Neural cell (in vitro differentiated cells): ENCODE results near the gene PEX6. TPM values are rescaled to one million over a fixed set of nuclear protein-coding genes. Genes with fewer than 3 reads are reported as not detected.

Source experiments
- H2AFZ ChIP-seq: fragments of 200-600, 300-800 bp; sonication (generic), shearing (Covaris generic); 2 replicates; pipeline ENCODE4 v1.6.0; 2014; ENCODE audit warnings: low read depth, mild to moderate bottlenecking, antibody characterized with exemption, low read length, moderate library complexity
- H3F3A ChIP-seq: fragments of 200-600 bp; shearing (Covaris generic); 2 replicates; pipeline ENCODE4 v1.6.1; 2016; ENCODE audit warnings: mild to moderate bottlenecking, moderate library complexity, mixed read lengths, antibody characterized with exemption, low read length; ENCODE audit not compliant: insufficient read depth, poor library complexity, severe bottlenecking
- H3K27ac ChIP-seq: fragments of 200-600, 300-800 bp; sonication (generic), shearing (Covaris generic); 2 replicates; pipeline ENCODE4 v1.5.1; 2014; ENCODE audit warnings: mild to moderate bottlenecking, low read length, moderate library complexity
- H3K27me3 ChIP-seq: fragments of 300-800, 200-600 bp; sonication (generic), shearing (Covaris generic); 2 replicates; pipeline ENCODE4 v1.6.0; 2014; ENCODE audit warnings: mild to moderate bottlenecking, low read depth, low read length, moderate library complexity; ENCODE audit not compliant: insufficient read depth
- H3K36me3 ChIP-seq: fragments of 300-800, 200-600 bp; sonication (generic), shearing (Covaris generic); 2 replicates; pipeline ENCODE4 v1.5.1; 2014; ENCODE audit warnings: mild to moderate bottlenecking, antibody characterized with exemption, low read length, moderate library complexity; ENCODE audit not compliant: insufficient read depth
- H3K4me2 ChIP-seq: fragments of 300-800, 200-600 bp; sonication (generic), shearing (Covaris generic); 2 replicates; pipeline ENCODE4 v1.6.0; 2014; ENCODE audit warnings: mild to moderate bottlenecking, low read length
- H3K4me3 ChIP-seq: fragments of 300-800, 200-600 bp; sonication (generic), shearing (Covaris generic); 2 replicates; pipeline ENCODE4 v1.5.1; 2014; ENCODE audit warnings: mild to moderate bottlenecking, low read length, moderate library complexity
- H3K79me2 ChIP-seq: fragments of 200-600 bp; shearing (Covaris generic); replicated peaks from 2 replicates; pipeline ENCODE4 v1.6.0; 2014; ENCODE audit warnings: mild to moderate bottlenecking, low read length, moderate library complexity; ENCODE audit not compliant: insufficient read depth
- H3K9ac ChIP-seq: fragments of 300-800, 200-600 bp; sonication (generic), shearing (Covaris generic); 2 replicates; pipeline ENCODE4 v1.6.1; 2016; ENCODE audit warnings: mild to moderate bottlenecking, low read length, mixed read lengths
- H3K9me2 ChIP-seq: fragments of 200-600 bp; shearing (Covaris generic); 2 replicates; pipeline ENCODE4 v1.6.1; 2016; ENCODE audit warnings: mild to moderate bottlenecking, low read length, mixed read lengths; ENCODE audit not compliant: insufficient read depth
- H3K9me3 ChIP-seq: fragments of 200-600, 300-800 bp; sonication (generic), shearing (Covaris generic); 2 replicates; pipeline ENCODE4 v1.6.1; 2016; ENCODE audit warnings: mild to moderate bottlenecking, mixed run types, low read length, moderate library complexity, mixed read lengths
- H4K20me1 ChIP-seq: fragments of 200-600 bp; shearing (Covaris generic); 2 replicates; pipeline ENCODE4 v1.6.1; 2016; ENCODE audit warnings: mild to moderate bottlenecking, mixed run types; ENCODE audit not compliant: insufficient read depth
- EP300 ChIP-seq: fragments of 450-650 bp; conservative IDR thresholded peaks from 2 replicates; pipeline ENCODE4 v1.6.1; 2014; ENCODE audit warnings: antibody characterized with exemption, mild to moderate bottlenecking, moderate library complexity; ENCODE audit not compliant: poor library complexity, severe bottlenecking
- EZH2 ChIP-seq: fragments of 200-600, 300-800 bp; shearing (Covaris generic), sonication (generic); IDR thresholded peaks from 2 replicates; pipeline ENCODE4 v1.6.1; 2014; ENCODE audit warnings: antibody characterized with exemption, low read length, borderline replicate concordance, mild to moderate bottlenecking; ENCODE audit not compliant: insufficient read depth, poor library complexity, severe bottlenecking
- MXI1 ChIP-seq: fragments of 450-650 bp; conservative IDR thresholded peaks from 2 replicates; pipeline ENCODE4 v1.6.1; 2014; ENCODE audit warnings: antibody characterized with exemption, mild to moderate bottlenecking; ENCODE audit not compliant: poor library complexity, severe bottlenecking
- POLR2AphosphoS5 ChIP-seq: IDR thresholded peaks from 2 replicates; pipeline ENCODE4 v1.6.1; 2012
- SMC3 ChIP-seq: fragments of 450-650 bp; conservative IDR thresholded peaks from 2 replicates; pipeline ENCODE4 v1.6.1; 2014; ENCODE audit warnings: antibody characterized with exemption, mild to moderate bottlenecking, moderate library complexity; ENCODE audit not compliant: poor library complexity
- TAF1 ChIP-seq: IDR thresholded peaks from 2 replicates; pipeline ENCODE4 v1.6.1; 2012; ENCODE audit warnings: low read depth
- polyA plus RNA-seq: library from polyadenylated mRNA; depleted of rRNA; stranded (reverse); fragments of >200 nt; gene quantifications from 2 replicates; pipeline ENCODE4 v1.2.3, GENCODE V29; 2014
- TF ChIP-seq, protein P1 (sequence below): IDR thresholded peaks from 2 replicates; pipeline ENCODE4 v1.6.1; 2012; ENCODE audit warnings: borderline replicate concordance
- TF ChIP-seq, protein P2 (sequence below): fragments of 450-650 bp; IDR thresholded peaks from 2 replicates; pipeline ENCODE4 v1.5.1; 2014; ENCODE audit warnings: antibody characterized with exemption, mild to moderate bottlenecking, moderate library complexity; ENCODE audit not compliant: poor library complexity, severe bottlenecking

The PEX6 gene
- polyA plus RNA-seq, 1 donor from 2014 or later: 20.4 TPM

DNA sequence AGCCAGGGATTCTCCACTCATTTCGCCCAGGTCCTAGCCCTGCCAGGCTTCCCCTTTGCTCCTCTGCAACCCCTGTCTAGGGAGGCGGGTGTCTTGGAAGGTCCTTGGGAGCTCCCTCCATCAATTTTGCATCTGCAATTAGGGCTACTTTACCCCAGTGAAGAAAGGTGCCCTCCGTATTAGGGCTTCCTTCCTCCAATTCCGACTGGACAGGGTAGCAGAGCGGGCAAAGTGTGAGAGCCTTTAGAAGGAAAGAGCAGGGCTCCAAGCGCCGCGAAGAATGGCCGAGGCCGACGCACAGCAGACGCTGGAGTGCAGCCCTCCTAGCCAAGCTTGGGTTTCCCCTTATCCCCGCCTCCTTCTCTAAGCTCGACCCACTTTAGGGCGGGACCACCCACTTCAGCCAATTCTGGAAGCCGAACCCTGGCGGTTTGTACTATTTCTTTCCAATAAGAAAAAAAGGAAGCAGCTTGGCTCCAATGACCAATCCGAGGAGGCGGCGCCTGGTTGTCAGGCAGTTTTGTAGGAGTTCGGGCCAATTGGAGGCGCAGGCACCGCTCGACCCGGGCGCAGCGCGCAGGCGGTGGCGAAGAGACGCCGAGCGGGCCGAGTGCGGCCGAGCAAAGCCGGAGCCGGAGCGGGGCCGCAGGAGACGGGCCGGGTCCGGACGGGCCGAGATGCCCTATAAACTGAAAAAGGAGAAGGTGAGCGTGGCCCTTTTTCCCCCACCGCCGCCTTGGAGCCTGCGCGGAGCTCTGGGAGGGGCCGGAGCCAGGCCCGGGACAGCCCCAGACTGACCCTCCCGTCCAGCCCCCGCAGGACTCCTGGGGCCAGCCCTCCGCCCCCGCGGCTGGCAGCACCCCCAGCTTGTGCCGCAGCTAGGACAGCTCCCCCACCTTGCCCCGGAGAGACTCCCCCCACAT is 5.3 kb upstream of the PEX6 start, which contains the start of gene PPP2R5D (continued):
- TF ChIP-seq, protein P1, sequence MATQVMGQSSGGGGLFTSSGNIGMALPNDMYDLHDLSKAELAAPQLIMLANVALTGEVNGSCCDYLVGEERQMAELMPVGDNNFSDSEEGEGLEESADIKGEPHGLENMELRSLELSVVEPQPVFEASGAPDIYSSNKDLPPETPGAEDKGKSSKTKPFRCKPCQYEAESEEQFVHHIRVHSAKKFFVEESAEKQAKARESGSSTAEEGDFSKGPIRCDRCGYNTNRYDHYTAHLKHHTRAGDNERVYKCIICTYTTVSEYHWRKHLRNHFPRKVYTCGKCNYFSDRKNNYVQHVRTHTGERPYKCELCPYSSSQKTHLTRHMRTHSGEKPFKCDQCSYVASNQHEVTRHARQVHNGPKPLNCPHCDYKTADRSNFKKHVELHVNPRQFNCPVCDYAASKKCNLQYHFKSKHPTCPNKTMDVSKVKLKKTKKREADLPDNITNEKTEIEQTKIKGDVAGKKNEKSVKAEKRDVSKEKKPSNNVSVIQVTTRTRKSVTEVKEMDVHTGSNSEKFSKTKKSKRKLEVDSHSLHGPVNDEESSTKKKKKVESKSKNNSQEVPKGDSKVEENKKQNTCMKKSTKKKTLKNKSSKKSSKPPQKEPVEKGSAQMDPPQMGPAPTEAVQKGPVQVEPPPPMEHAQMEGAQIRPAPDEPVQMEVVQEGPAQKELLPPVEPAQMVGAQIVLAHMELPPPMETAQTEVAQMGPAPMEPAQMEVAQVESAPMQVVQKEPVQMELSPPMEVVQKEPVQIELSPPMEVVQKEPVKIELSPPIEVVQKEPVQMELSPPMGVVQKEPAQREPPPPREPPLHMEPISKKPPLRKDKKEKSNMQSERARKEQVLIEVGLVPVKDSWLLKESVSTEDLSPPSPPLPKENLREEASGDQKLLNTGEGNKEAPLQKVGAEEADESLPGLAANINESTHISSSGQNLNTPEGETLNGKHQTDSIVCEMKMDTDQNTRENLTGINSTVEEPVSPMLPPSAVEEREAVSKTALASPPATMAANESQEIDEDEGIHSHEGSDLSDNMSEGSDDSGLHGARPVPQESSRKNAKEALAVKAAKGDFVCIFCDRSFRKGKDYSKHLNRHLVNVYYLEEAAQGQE: peak; percentile 90

DNA sequence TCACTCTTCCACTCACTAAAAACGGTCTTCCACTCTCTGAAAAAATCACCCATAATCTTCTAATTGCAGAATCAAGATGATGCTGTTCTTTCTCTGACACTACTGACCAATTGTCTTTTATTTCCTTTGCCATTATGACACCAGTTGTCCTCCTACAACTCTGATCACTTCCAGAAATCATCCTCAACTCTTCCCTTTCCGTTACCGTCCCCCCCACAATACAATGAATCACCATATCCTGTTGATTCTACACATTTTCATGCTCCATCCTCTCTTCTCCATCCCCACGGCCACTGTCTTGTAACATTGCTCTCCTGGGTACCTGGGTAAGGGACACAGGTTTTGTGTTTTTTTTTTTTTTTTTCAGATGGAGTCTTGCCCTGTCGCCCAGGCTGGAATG is 2.9 kb upstream of the PEX6 start:
- no peak overlapping the region for H3K27ac ChIP-seq
- peaks cover 13% of the 10 kb centered on the region for H3K79me2 ChIP-seq
- H3K27me3 ChIP-seq: no peaks in the 10 kb centered on the region
- no peaks in the 10 kb centered on the region for H4K20me1 ChIP-seq
- no peak overlapping the region for H3K4me3 ChIP-seq
- no peak overlapping the region for H3K9ac ChIP-seq
- TF ChIP-seq TAF1 (no peak), SMC3 (no peak), EP300 (no peak), MXI1 (no peak), EZH2 (no peak), POLR2AphosphoS5 (no peak)
- TF ChIP-seq, protein P1: no peak
- TF ChIP-seq, protein P2, sequence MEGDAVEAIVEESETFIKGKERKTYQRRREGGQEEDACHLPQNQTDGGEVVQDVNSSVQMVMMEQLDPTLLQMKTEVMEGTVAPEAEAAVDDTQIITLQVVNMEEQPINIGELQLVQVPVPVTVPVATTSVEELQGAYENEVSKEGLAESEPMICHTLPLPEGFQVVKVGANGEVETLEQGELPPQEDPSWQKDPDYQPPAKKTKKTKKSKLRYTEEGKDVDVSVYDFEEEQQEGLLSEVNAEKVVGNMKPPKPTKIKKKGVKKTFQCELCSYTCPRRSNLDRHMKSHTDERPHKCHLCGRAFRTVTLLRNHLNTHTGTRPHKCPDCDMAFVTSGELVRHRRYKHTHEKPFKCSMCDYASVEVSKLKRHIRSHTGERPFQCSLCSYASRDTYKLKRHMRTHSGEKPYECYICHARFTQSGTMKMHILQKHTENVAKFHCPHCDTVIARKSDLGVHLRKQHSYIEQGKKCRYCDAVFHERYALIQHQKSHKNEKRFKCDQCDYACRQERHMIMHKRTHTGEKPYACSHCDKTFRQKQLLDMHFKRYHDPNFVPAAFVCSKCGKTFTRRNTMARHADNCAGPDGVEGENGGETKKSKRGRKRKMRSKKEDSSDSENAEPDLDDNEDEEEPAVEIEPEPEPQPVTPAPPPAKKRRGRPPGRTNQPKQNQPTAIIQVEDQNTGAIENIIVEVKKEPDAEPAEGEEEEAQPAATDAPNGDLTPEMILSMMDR: no peak
- no peak overlapping the region for H3K4me2 ChIP-seq
- no peaks in the 10 kb centered on the region for H3K36me3 ChIP-seq
- H3F3A ChIP-seq: peaks cover 4% of the 10 kb centered on the region
- H3K9me3 ChIP-seq: no peaks in the 10 kb centered on the region
- no peak overlapping the region for H2AFZ ChIP-seq
- no peaks in the 10 kb centered on the region for H3K9me2 ChIP-seq
